B cell (primary cell): ENCODE data around the gene EEF1AKMT4. TPM values are rescaled to one million over a fixed set of nuclear protein-coding genes. Genes with fewer than 3 reads are reported as not detected.

Experiments used
- ATAC-seq: fragments of 200-7000 bp; cut with Tn5 transposase; one replicate; pipeline ENCODE4 v1.10.0; 2021; ENCODE audit warnings: low read depth, mild to moderate bottlenecking, moderate number of reproducible peaks, moderate library complexity
- CTCF ChIA-PET: fragments of 350-600 bp; sonication (Branson Sonifier 250); formaldehyde crosslinking; loops from one replicate; lab custom pipeline; 2021; ENCODE audit warnings: antibody characterized with exemption, inconsistent platforms; lab: Charles Lee
- POLR2A ChIA-PET: fragments of 350-600 bp; sonication (Branson Sonifier 250); formaldehyde crosslinking; loops from one replicate; lab custom pipeline; 2021; ENCODE audit warnings: antibody characterized with exemption; lab: Charles Lee
- DNase-seq: peaks from one replicate; pipeline ENCODE4 v3.0.0; 2013
- H2AFZ ChIP-seq: 2 replicates; pipeline ENCODE4 v1.6.1; 2012; ENCODE audit warnings: mild to moderate bottlenecking, low read depth, low read length; ENCODE audit not compliant: insufficient read depth, poor library complexity, severe bottlenecking
- H3K27ac ChIP-seq, 2 donors: 1 replicate in 1 of 2; 2 replicates in 1 of 2; pipeline ENCODE4 v1.5.1; 2012 to 2013; ENCODE audit warnings: low read length in 2 of 2, mild to moderate bottlenecking in 2 of 2, moderate library complexity in 1 of 2
- H3K27me3 ChIP-seq, 4 experiments: fragments of 200-600 bp in 1 of 4; sonication (generic) in 1 of 4; replicated peaks in 1 of 4; 1 replicate in 2 of 4; 2 replicates in 2 of 4; pipeline versions ENCODE4 v1.6.1 to v1.7.0; 2013 to 2016; ENCODE audit warnings: low read length in 3 of 4, mild to moderate bottlenecking in 2 of 4, mixed read lengths in 1 of 4, moderate library complexity in 1 of 4; ENCODE audit not compliant: insufficient read depth in 4 of 4, control insufficient read depth in 3 of 4; ENCODE audit errors: control extremely low read depth in 1 of 4
- H3K36me3 ChIP-seq, 2 experiments: replicated peaks in 1 of 2; 1 replicate in 1 of 2; 2 replicates in 1 of 2; pipeline versions ENCODE4 v1.6.1 to v1.7.1; 2013; ENCODE audit warnings: low read length in 1 of 2; ENCODE audit not compliant: insufficient read depth in 2 of 2, control insufficient read depth in 1 of 2; ENCODE audit errors: control extremely low read depth in 1 of 2, extremely low read depth in 1 of 2
- H3K4me1 ChIP-seq, 2 donors: fragments of 200-600 bp in 1 of 2; sonication (generic) in 1 of 2; 1 replicate in 1 of 2; 2 replicates in 1 of 2; pipeline versions ENCODE4 v1.5.1 to v1.6.1; 2013 to 2017; ENCODE audit warnings: low read length in 2 of 2; ENCODE audit not compliant: control insufficient read depth in 2 of 2, insufficient read depth in 2 of 2
- H3K4me2 ChIP-seq: replicated peaks from 2 replicates; pipeline ENCODE3; 2012; ENCODE audit warnings: mild to moderate bottlenecking, low read depth, low read length; ENCODE audit not compliant: poor library complexity, severe bottlenecking
- H3K4me3 ChIP-seq, 5 experiments: fragments of 200-600 bp in 1 of 5; sonication (generic) in 1 of 5; 1 replicate in 3 of 5; 2 replicates in 2 of 5; pipeline versions ENCODE4 v1.5.1 to v1.7.0; 2011 to 2016; ENCODE audit warnings: low read length in 4 of 5, mild to moderate bottlenecking in 4 of 5, low read depth in 2 of 5, control low read depth in 1 of 5, moderate library complexity in 1 of 5; ENCODE audit not compliant: insufficient read depth in 1 of 5; ENCODE audit errors: control extremely low read depth in 1 of 5, extremely low read depth in 1 of 5
- H3K79me2 ChIP-seq: fragments of 200-600 bp; sonication (generic); one replicate; pipeline ENCODE4 v1.6.0; 2016; ENCODE audit warnings: low read length; ENCODE audit not compliant: control insufficient read depth, insufficient read depth
- H3K9ac ChIP-seq: fragments of 200-600 bp; sonication (generic); 2 replicates; pipeline ENCODE4 v1.6.1; 2017; ENCODE audit warnings: mild to moderate bottlenecking, low read length, moderate library complexity
- H3K9me3 ChIP-seq, 3 donors: one replicate each; pipeline versions ENCODE4 v1.6.1 to v1.7.1; 2013; ENCODE audit warnings: low read length in 2 of 3; ENCODE audit not compliant: control insufficient read depth in 2 of 3, insufficient read depth in 1 of 3; ENCODE audit errors: control extremely low read depth in 1 of 3
- H4K20me1 ChIP-seq: 2 replicates; pipeline ENCODE4 v1.6.0; 2012; ENCODE audit warnings: mild to moderate bottlenecking, low read length; ENCODE audit not compliant: insufficient read depth, control insufficient read depth, poor library complexity, severe bottlenecking
- H3K27ac Mint-ChIP-seq: one replicate; pipeline ENCODE4 v1.8.0; 2021; ENCODE audit warnings: mixed read lengths
- H3K27me3 Mint-ChIP-seq: one replicate; pipeline ENCODE4 v1.8.0; 2021; ENCODE audit warnings: mixed read lengths
- H3K4me1 Mint-ChIP-seq: one replicate; pipeline ENCODE4 v1.8.0; 2021; ENCODE audit warnings: mixed read lengths
- H3K4me3 Mint-ChIP-seq: one replicate; pipeline ENCODE4 v1.8.0; 2021; ENCODE audit warnings: mixed read lengths
- H3K9me3 Mint-ChIP-seq: one replicate; pipeline ENCODE4 v1.8.0; 2022; ENCODE audit warnings: mixed read lengths; ENCODE audit not compliant: insufficient read depth
- EZH2 ChIP-seq: IDR thresholded peaks from 2 replicates; pipeline ENCODE4 v1.6.1; 2012; ENCODE audit warnings: borderline replicate concordance, low read depth, mild to moderate bottlenecking, moderate library complexity, low read length; ENCODE audit not compliant: insufficient read depth, poor library complexity, severe bottlenecking
- WGBS: methylation state at CpG from one replicate; pipeline ENCODE4 v1.1.5; 2013; ENCODE audit warnings: missing lambda C conversion rate; ENCODE audit not compliant: insufficient coverage; 5-methylcytosine and 5-hydroxymethylcytosine counted together
- intact Hi-C: fragments of 100-400 bp; cut with micrococcal nuclease; formaldehyde crosslinking; loops from one replicate; pipeline ENCODE4 v1.10.0; 2022
- polyA plus RNA-seq: library from polyadenylated mRNA; depleted of rRNA; stranded (reverse); fragments of >200 nt; gene quantifications from 2 replicates; pipeline ENCODE4 v1.2.3, GENCODE V29; 2012
- total RNA-seq, 2 donors: library from RNA; stranded (reverse); fragments of 120-200 nt in 1 of 2; gene quantifications; 1 replicate in 1 of 2; 2 replicates in 1 of 2; pipeline versions ENCODE4 v1.2.3 to v1.2.4, GENCODE V29; 2013 to 2022
- TF ChIP-seq, protein P1 (sequence below): fragments of 200-600 bp; IDR thresholded peaks from one replicate; pipeline ENCODE4 v1.8.0; 2022; ENCODE audit warnings: antibody characterized with exemption, mild to moderate bottlenecking

EEF1AKMT4 gene
- total and polyA plus RNA-seq, 2 donors (not counting 1 experiment from before 2014, with no cell fraction given): 1.5 to 2.5 TPM

DNA sequence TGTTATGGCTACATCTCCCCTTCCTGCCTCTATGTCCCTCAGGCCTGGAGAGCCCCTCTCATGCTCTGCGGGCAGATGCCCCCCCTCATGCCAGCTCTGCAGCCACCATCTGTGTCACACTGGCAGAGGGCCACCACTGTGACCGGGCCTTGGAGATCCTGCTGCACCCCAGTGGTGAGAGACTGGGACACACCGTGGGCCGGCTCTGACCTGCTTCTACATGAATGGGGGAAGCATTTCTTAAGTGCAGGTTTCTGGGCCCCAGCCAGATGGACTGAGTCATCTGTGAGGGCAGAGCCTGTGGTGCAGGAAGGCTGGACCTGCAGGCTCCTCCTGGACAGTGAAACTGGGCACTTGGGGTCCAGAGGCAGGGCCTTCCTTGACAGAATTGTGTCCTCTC lies 15.2 kb upstream of the EEF1AKMT4 start:
- Histone ChIP-seq H2AFZ (no peak overlapping the region), H3K27me3 (peaks cover 0 to 48% (median 27%) of the 10 kb centered on the region in 4 experiments), H3K9ac (no peak overlapping the region), H3K27ac (no peak overlapping the region), H3K9me3 (peaks cover 0 to 3% (median 0%) of the 10 kb centered on the region in 3 donors), H3K4me2 (no peak overlapping the region), H3K36me3 (no peaks in the 10 kb centered on the region), H3K79me2 (no peaks in the 10 kb centered on the region), H4K20me1 (no peaks in the 10 kb centered on the region), H3K4me3 (no peak overlapping the region), H3K4me1 (peaks cover 8 to 19% of the 10 kb centered on the region in 2 donors)
- intact Hi-C loops: no loop called here
- TF ChIP-seq, protein P1, sequence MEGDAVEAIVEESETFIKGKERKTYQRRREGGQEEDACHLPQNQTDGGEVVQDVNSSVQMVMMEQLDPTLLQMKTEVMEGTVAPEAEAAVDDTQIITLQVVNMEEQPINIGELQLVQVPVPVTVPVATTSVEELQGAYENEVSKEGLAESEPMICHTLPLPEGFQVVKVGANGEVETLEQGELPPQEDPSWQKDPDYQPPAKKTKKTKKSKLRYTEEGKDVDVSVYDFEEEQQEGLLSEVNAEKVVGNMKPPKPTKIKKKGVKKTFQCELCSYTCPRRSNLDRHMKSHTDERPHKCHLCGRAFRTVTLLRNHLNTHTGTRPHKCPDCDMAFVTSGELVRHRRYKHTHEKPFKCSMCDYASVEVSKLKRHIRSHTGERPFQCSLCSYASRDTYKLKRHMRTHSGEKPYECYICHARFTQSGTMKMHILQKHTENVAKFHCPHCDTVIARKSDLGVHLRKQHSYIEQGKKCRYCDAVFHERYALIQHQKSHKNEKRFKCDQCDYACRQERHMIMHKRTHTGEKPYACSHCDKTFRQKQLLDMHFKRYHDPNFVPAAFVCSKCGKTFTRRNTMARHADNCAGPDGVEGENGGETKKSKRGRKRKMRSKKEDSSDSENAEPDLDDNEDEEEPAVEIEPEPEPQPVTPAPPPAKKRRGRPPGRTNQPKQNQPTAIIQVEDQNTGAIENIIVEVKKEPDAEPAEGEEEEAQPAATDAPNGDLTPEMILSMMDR: no peak
- no peak for TF ChIP-seq EZH2
- DNase-seq (no peak), ATAC-seq (no peak)
- POLR2A ChIA-PET: no interaction called here
- Mint-ChIP-seq H3K4me1 (peaks cover 11% of the 10 kb centered on the region), H3K9me3 (no peaks in the 10 kb centered on the region), H3K4me3 (no peak overlapping the region), H3K27me3 (peaks cover 27% of the 10 kb centered on the region), H3K27ac (no peak overlapping the region)
- CTCF ChIA-PET: no interaction called here
- 43% methylated on average over 3 of the region's 4 CpGs for WGBS

DNA sequence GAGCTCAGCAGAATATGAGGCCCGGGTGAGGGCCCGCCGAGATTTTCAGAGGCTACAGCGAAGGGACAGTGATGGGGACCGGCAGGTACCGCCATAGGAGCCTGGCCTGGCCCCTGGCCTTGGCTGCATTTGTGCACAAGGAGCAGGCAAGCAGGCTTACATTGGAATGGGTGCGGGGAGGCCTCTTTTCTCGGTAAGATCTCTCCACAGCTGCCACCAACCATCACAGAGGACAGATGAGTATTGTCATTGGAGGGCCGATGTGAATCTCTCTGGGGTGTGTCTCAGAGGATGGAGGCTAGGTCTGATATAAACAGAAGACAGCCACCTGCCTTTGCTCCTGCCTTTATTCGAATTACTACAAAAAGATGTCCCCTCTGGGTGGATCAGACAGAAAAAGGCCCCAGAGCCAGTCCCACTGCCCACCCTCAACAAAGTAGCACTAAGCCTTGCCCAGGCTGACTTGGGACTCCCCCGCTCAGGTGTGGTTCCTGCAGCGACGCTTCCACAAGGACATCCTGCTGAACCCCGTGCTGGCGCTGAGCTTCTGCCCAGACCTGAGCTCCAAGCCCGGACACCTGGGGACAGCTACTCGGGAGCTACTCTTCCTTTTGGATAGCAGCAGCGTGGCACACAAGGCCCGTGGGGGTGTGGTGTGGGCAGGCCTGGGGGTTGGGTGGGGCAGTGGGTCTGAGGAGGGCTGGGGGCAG lies 14.6 kb upstream of the EEF1AKMT4 start:
- H3K36me3 ChIP-seq: no peaks in the 10 kb centered on the region

More for the DNA sequence above, 14.6 kb upstream of the EEF1AKMT4 start:
- Histone ChIP-seq H3K4me1 (peaks cover 5 to 16% of the 10 kb centered on the region in 2 donors), H3K9ac (no peak overlapping the region), H3K9me3 (no peaks in the 10 kb centered on the region), H2AFZ (no peak overlapping the region), H3K27ac (no peak overlapping the region), H3K27me3 (peaks cover 0 to 44% (median 25%) of the 10 kb centered on the region in 4 experiments), H3K4me3 (no peak overlapping the region), H3K79me2 (no peaks in the 10 kb centered on the region), H3K4me2 (no peak overlapping the region), H4K20me1 (no peaks in the 10 kb centered on the region)
- 96% methylated on average over 15 of the region's 19 CpGs for WGBS
- TF ChIP-seq EZH2: no peak
- TF ChIP-seq, protein P1: no peak
- peaks cover 27% of the 10 kb centered on the region for H3K27me3 Mint-ChIP-seq
- CTCF ChIA-PET: no interaction called here
- intact Hi-C loops: no loop called here
- no peak overlapping the region for H3K27ac Mint-ChIP-seq
- ATAC-seq (no peak), DNase-seq (no peak)
- H3K4me3 Mint-ChIP-seq: no peak overlapping the region
- POLR2A ChIA-PET: no interaction called here
- H3K4me1 Mint-ChIP-seq: peaks cover 9% of the 10 kb centered on the region
- no peaks in the 10 kb centered on the region for H3K9me3 Mint-ChIP-seq
